CD14-positive monocyte (primary cell): Measurements from ENCODE around the gene ALDH1A3. TPM values are rescaled to one million over a fixed set of nuclear protein-coding genes. Genes with fewer than 3 reads are reported as not detected.

ENCODE experiments used
- DNase-seq, 3 donors: peaks; one replicate each; pipeline ENCODE4 v3.0.0-alpha.2; 2011 to 2022
- H2AFZ ChIP-seq: 2 replicates; pipeline ENCODE4 v1.6.0; 2012; ENCODE audit warnings: mild to moderate bottlenecking, low read depth, low read length, inconsistent platforms; ENCODE audit not compliant: insufficient read depth, poor library complexity, severe bottlenecking
- H3K27ac ChIP-seq, 2 donors: 1 replicate in 1 of 2; 2 replicates in 1 of 2; pipeline ENCODE4 v1.5.1; 2012 to 2013; ENCODE audit warnings: low read length in 2 of 2, control low read depth in 1 of 2, inconsistent platforms in 1 of 2, low read depth in 1 of 2, mild to moderate bottlenecking in 1 of 2
- H3K27me3 ChIP-seq, 2 donors: one replicate each; pipeline versions ENCODE4 v1.6.0 to v1.6.1; 2011 to 2013; ENCODE audit warnings: low read length in 2 of 2; ENCODE audit not compliant: control insufficient read depth in 2 of 2, insufficient read depth in 2 of 2
- H3K36me3 ChIP-seq, 2 donors: replicated peaks in 1 of 2; 1 replicate in 1 of 2; 2 replicates in 1 of 2; pipeline versions ENCODE4 v1.5.1 to v1.6.1; 2012 to 2013; ENCODE audit warnings: low read length in 2 of 2, control low read depth in 1 of 2, inconsistent platforms in 1 of 2, mild to moderate bottlenecking in 1 of 2; ENCODE audit not compliant: insufficient read depth in 2 of 2, control insufficient read depth in 1 of 2
- H3K4me1 ChIP-seq, 2 donors: 1 replicate in 1 of 2; 2 replicates in 1 of 2; pipeline versions ENCODE4 v1.5.1 to v1.6.1; 2012 to 2013; ENCODE audit warnings: low read length in 2 of 2, control low read depth in 1 of 2, inconsistent platforms in 1 of 2, mild to moderate bottlenecking in 1 of 2, moderate library complexity in 1 of 2; ENCODE audit not compliant: insufficient read depth in 2 of 2, control insufficient read depth in 1 of 2
- H3K4me2 ChIP-seq: replicated peaks from 2 replicates; pipeline ENCODE3; 2012; ENCODE audit warnings: low read length, moderate library complexity, mild to moderate bottlenecking; ENCODE audit not compliant: poor library complexity, severe bottlenecking; ENCODE audit errors: extremely low read depth
- H3K4me3 ChIP-seq, 3 experiments: fragments of 200-600 bp in 1 of 3; sonication (generic) in 1 of 3; replicated peaks in 1 of 3; 1 replicate in 2 of 3; 2 replicates in 1 of 3; pipeline ENCODE4 v1.5.1; 2011 to 2013; ENCODE audit warnings: low read length in 3 of 3, mild to moderate bottlenecking in 3 of 3, control low read depth in 2 of 3, low read depth in 2 of 3, inconsistent platforms in 1 of 3, moderate library complexity in 1 of 3
- H3K79me2 ChIP-seq: 2 replicates; pipeline ENCODE4 v1.6.0; 2012; ENCODE audit warnings: mild to moderate bottlenecking, control low read depth, inconsistent platforms, low read length, moderate library complexity; ENCODE audit not compliant: insufficient read depth
- H3K9ac ChIP-seq: 2 replicates; pipeline ENCODE4 v1.6.0; 2017; ENCODE audit warnings: low read length, mild to moderate bottlenecking; ENCODE audit not compliant: insufficient read depth, poor library complexity, severe bottlenecking
- H3K9me3 ChIP-seq, 2 donors: replicated peaks in 1 of 2; 1 replicate in 1 of 2; 2 replicates in 1 of 2; pipeline versions ENCODE4 v1.5.1 to v1.6.1; 2012 to 2013; ENCODE audit warnings: low read length in 2 of 2, control low read depth in 1 of 2; ENCODE audit not compliant: control insufficient read depth in 1 of 2, insufficient read depth in 1 of 2
- H4K20me1 ChIP-seq: 2 replicates; pipeline ENCODE4 v1.6.0; 2012; ENCODE audit warnings: mild to moderate bottlenecking, low read length, control low read depth, moderate library complexity; ENCODE audit not compliant: insufficient read depth
- H3K27ac Mint-ChIP-seq, 7 donors: one replicate each; pipeline ENCODE4 v1.8.0; 2020; ENCODE audit warnings: mild to moderate bottlenecking in 7 of 7, mixed read lengths in 7 of 7, moderate library complexity in 6 of 7, inconsistent platforms in 2 of 7
- H3K27me3 Mint-ChIP-seq, 3 donors: one replicate each; pipeline ENCODE4 v1.8.0; 2021 to 2022; ENCODE audit warnings: low read depth in 3 of 3, mild to moderate bottlenecking in 3 of 3, mixed read lengths in 3 of 3, moderate library complexity in 3 of 3, inconsistent platforms in 1 of 3
- H3K36me3 Mint-ChIP-seq, 2 donors: one replicate each; pipeline ENCODE4 v1.8.0; 2020; ENCODE audit warnings: mixed read lengths in 2 of 2, inconsistent platforms in 1 of 2, mild to moderate bottlenecking in 1 of 2
- H3K4me1 Mint-ChIP-seq: one replicate; pipeline ENCODE4 v1.8.0; 2020; ENCODE audit warnings: mild to moderate bottlenecking, mixed read lengths
- H3K4me3 Mint-ChIP-seq, 2 donors: one replicate each; pipeline ENCODE4 v1.8.0; 2020; ENCODE audit warnings: mild to moderate bottlenecking in 2 of 2, mixed read lengths in 2 of 2, moderate library complexity in 1 of 2
- H3K9me3 Mint-ChIP-seq, 7 donors: one replicate each; pipeline ENCODE4 v1.8.0; 2020 to 2022; ENCODE audit warnings: mixed read lengths in 7 of 7, mild to moderate bottlenecking in 6 of 7, moderate library complexity in 6 of 7, inconsistent platforms in 2 of 7
- WGBS: methylation state at CpG from one replicate; pipeline ENCODE4 v1.1.5; 2013; ENCODE audit warnings: missing lambda C conversion rate; ENCODE audit not compliant: insufficient coverage; 5-methylcytosine and 5-hydroxymethylcytosine counted together
- intact Hi-C, 2 donors: fragments of 100-400 bp; cut with micrococcal nuclease; formaldehyde crosslinking; loops; one replicate each; pipeline versions ENCODE4 v1.15.0 to v1.15.1; 2023
- polyA plus RNA-seq, 3 donors: library from polyadenylated mRNA; depleted of rRNA in 1 of 3; unstranded in 2 of 3; stranded (reverse) in 1 of 3; fragments of 300-500 nt in 2 of 3; fragments of >200 nt in 1 of 3; fragmentation: Illumina TruSeq in 2 of 3; gene quantifications; 1 replicate in 2 of 3; 2 replicates in 1 of 3; pipeline ENCODE4 v1.2.3, GENCODE V29; 2012 to 2021
- TF ChIP-seq, protein P1 (sequence below): fragments of 200-600 bp; IDR thresholded peaks from one replicate; pipeline ENCODE4 v1.8.0; 2022; ENCODE audit warnings: antibody characterized with exemption, mild to moderate bottlenecking

The ALDH1A3 gene
- polyA plus RNA-seq, 3 donors: not detected

DNA sequence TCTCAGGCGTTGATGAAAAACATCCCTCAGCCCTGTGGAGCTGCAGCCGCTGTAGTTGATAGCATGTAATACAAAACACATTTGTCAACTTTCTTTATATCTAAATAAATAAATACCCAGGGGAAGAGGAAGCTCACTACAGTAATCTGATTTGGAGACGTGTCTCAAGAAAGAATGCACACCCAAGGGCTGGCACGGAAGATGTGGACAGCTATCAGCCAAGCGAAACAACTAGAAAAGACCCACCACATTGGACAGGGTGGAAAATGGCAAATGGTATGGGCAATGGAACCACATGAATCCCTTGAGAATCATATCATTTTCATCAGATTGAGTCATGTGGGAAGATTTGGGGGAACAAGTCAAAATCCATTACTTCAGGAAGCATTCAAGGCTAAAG is 43.1 kb upstream of the ALDH1A3 start:
- Histone ChIP-seq H3K9me3 (no peaks in the 10 kb centered on the region), H2AFZ (peak overlapping the region; percentile 39), H3K36me3 (no peaks in the 10 kb centered on the region), H3K79me2 (no peaks in the 10 kb centered on the region), H4K20me1 (no peaks in the 10 kb centered on the region), H3K27ac (no peak overlapping the region), H3K4me1 (peaks cover 29 to 32% of the 10 kb centered on the region in 2 donors), H3K27me3 (no peaks in the 10 kb centered on the region), H3K4me2 (no peak overlapping the region), H3K4me3 (no peak overlapping the region), H3K9ac (no peak overlapping the region)
- Mint-ChIP-seq H3K4me3 (no peak overlapping the region), H3K27me3 (peaks cover 0 to 5% (median 0%) of the 10 kb centered on the region in 3 donors), H3K9me3 (peaks cover 0 to 3% (median 0%) of the 10 kb centered on the region in 7 donors), H3K36me3 (no peaks in the 10 kb centered on the region), H3K27ac (peak overlapping the region in 1 of 7 donors; percentile 18), H3K4me1 (peaks cover 45% of the 10 kb centered on the region)
- DNase-seq: no peak
- TF ChIP-seq, protein P1, sequence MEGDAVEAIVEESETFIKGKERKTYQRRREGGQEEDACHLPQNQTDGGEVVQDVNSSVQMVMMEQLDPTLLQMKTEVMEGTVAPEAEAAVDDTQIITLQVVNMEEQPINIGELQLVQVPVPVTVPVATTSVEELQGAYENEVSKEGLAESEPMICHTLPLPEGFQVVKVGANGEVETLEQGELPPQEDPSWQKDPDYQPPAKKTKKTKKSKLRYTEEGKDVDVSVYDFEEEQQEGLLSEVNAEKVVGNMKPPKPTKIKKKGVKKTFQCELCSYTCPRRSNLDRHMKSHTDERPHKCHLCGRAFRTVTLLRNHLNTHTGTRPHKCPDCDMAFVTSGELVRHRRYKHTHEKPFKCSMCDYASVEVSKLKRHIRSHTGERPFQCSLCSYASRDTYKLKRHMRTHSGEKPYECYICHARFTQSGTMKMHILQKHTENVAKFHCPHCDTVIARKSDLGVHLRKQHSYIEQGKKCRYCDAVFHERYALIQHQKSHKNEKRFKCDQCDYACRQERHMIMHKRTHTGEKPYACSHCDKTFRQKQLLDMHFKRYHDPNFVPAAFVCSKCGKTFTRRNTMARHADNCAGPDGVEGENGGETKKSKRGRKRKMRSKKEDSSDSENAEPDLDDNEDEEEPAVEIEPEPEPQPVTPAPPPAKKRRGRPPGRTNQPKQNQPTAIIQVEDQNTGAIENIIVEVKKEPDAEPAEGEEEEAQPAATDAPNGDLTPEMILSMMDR: no peak
- WGBS: no CpG with 5 or more reads among the region's 5 CpGs
- intact Hi-C loops: no loop called here

DNA sequence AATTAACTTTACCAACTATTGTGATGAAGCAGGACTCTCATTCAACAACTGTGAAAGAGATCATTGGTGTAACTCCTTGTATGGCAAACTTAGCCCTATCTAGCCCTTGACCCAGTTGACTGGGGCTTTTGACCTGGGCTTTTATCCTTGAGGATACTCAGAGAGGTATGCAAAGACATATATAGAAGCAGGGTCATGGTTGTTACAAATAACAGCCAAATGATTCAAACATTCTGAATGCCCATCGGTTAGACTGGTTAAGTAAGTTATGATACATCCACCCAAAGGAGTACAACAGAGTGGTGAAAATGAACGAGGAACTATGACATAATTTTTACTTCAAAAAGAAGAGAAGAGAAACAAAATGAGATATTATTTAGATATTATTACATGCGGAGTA is 38.2 kb upstream of the ALDH1A3 start:
- Histone ChIP-seq H3K36me3 (no peaks in the 10 kb centered on the region), H3K79me2 (no peaks in the 10 kb centered on the region), H3K4me2 (no peak overlapping the region), H3K27me3 (no peaks in the 10 kb centered on the region), H4K20me1 (no peaks in the 10 kb centered on the region), H2AFZ (no peak overlapping the region), H3K9ac (no peak overlapping the region), H3K4me3 (no peak overlapping the region), H3K9me3 (no peaks in the 10 kb centered on the region), H3K4me1 (no peaks in the 10 kb centered on the region), H3K27ac (no peak overlapping the region)
- no peak overlapping the region for H3K4me3 Mint-ChIP-seq
- H3K27ac Mint-ChIP-seq: no peak overlapping the region
- peaks cover 3 to 8% (median 5%) of the 10 kb centered on the region in 3 donors for H3K27me3 Mint-ChIP-seq
- DNase-seq: no peak
- no peaks in the 10 kb centered on the region for H3K9me3 Mint-ChIP-seq
- no peaks in the 10 kb centered on the region for H3K36me3 Mint-ChIP-seq
- peaks cover 3% of the 10 kb centered on the region for H3K4me1 Mint-ChIP-seq
- intact Hi-C loops: no loop called here
- no CpG with 5 or more reads among the region's 3 CpGs for WGBS
- TF ChIP-seq, protein P1: no peak
